Gastrocnemius medialis (tissue), 4 donors: ENCODE measurements around the gene TRIM36.

ENCODE experiments used
- POLR2A ChIP-seq, 2 donors: fragments of 450-650 bp; IDR thresholded peaks; one replicate each; pipeline ENCODE4 v1.6.1; 2017; ENCODE audit warnings: antibody characterized with exemption in 2 of 2, mild to moderate bottlenecking in 2 of 2, moderate library complexity in 2 of 2
- TF ChIP-seq, protein P1 (sequence below), 5 experiments: fragments of 450-650 bp in 3 of 5; fragments of 200-600 bp in 2 of 5; sonication (generic) in 2 of 5; IDR thresholded peaks in 4 of 5; conservative IDR thresholded peaks in 1 of 5; 1 replicate in 4 of 5; 2 replicates in 1 of 5; pipeline ENCODE4 v1.5.1; 2016 to 2019; ENCODE audit warnings: antibody characterized with exemption in 5 of 5, mild to moderate bottlenecking in 3 of 5, moderate library complexity in 3 of 5

DNA sequence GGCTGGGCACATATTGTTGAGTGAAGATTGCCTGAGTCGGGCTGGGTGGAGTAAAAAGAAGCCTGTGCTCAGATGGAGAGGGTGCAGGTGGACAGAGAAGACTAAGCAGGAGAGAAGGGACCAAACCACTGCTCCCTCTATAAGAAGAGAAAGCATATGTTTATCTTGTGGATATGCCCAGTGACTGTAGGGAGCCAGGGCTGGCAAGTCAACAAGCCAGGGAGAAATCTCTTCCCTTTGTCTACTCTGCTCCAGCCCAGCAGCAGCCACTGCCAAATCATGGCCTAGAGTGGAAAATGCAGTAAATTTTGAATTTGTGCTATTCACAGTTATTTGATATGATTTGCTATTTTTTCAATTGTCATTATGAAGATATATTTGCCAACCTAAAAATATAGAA is 33.2 kb upstream of the TRIM36 start:
- TF ChIP-seq, protein P1, sequence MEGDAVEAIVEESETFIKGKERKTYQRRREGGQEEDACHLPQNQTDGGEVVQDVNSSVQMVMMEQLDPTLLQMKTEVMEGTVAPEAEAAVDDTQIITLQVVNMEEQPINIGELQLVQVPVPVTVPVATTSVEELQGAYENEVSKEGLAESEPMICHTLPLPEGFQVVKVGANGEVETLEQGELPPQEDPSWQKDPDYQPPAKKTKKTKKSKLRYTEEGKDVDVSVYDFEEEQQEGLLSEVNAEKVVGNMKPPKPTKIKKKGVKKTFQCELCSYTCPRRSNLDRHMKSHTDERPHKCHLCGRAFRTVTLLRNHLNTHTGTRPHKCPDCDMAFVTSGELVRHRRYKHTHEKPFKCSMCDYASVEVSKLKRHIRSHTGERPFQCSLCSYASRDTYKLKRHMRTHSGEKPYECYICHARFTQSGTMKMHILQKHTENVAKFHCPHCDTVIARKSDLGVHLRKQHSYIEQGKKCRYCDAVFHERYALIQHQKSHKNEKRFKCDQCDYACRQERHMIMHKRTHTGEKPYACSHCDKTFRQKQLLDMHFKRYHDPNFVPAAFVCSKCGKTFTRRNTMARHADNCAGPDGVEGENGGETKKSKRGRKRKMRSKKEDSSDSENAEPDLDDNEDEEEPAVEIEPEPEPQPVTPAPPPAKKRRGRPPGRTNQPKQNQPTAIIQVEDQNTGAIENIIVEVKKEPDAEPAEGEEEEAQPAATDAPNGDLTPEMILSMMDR (IDR thresholded peaks at IDR 0.05 in 4 of 5, conservative IDR thresholded peaks at IDR 0.05 in 1 of 5): no peak
- TF ChIP-seq POLR2A (IDR thresholded peaks at IDR 0.05): no peak
